Upper lobe of left lung (tissue), 4 donors: ENCODE results near the gene KCNQ2.

Source experiments
- EP300 ChIP-seq, 4 donors: sonication (generic); formaldehyde crosslinking; IDR thresholded peaks; one replicate each; pipeline ENCODE4 v1.5.1; 2017; ENCODE audit warnings: antibody characterized with exemption in 4 of 4, control low read depth in 2 of 4
- POLR2AphosphoS5 ChIP-seq, 2 donors: sonication (generic); formaldehyde crosslinking; IDR thresholded peaks; one replicate each; pipeline ENCODE4 v1.5.1; 2017; ENCODE audit warnings: antibody characterized with exemption in 2 of 2
- TF ChIP-seq, protein P1 (sequence below), 6 experiments: fragments of 450-650 bp in 4 of 6; fragments of 200-600 bp in 2 of 6; sonication (generic) in 2 of 6; IDR thresholded peaks; one replicate each; pipeline ENCODE4 v1.5.1; 2016 to 2019; ENCODE audit warnings: antibody characterized with exemption in 6 of 6

GRCh38 chr20:63406617-63407245, 65.7 kb downstream of the KCNQ2 start:
- TF ChIP-seq, protein P1, sequence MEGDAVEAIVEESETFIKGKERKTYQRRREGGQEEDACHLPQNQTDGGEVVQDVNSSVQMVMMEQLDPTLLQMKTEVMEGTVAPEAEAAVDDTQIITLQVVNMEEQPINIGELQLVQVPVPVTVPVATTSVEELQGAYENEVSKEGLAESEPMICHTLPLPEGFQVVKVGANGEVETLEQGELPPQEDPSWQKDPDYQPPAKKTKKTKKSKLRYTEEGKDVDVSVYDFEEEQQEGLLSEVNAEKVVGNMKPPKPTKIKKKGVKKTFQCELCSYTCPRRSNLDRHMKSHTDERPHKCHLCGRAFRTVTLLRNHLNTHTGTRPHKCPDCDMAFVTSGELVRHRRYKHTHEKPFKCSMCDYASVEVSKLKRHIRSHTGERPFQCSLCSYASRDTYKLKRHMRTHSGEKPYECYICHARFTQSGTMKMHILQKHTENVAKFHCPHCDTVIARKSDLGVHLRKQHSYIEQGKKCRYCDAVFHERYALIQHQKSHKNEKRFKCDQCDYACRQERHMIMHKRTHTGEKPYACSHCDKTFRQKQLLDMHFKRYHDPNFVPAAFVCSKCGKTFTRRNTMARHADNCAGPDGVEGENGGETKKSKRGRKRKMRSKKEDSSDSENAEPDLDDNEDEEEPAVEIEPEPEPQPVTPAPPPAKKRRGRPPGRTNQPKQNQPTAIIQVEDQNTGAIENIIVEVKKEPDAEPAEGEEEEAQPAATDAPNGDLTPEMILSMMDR (IDR thresholded peaks at IDR 0.05): no peak
- no peak for TF ChIP-seq POLR2AphosphoS5 (IDR thresholded peaks at IDR 0.05)
- TF ChIP-seq EP300 (IDR thresholded peaks at IDR 0.05): no peak
